Right forelimb (tissue), 1 donor: ENCODE data around the gene GRAMD4.

Source experiments
- DNase-seq: peaks from one replicate; pipeline ENCODE4 v3.0.0-alpha.2; 2018

Gene GRAMD4

DNA sequence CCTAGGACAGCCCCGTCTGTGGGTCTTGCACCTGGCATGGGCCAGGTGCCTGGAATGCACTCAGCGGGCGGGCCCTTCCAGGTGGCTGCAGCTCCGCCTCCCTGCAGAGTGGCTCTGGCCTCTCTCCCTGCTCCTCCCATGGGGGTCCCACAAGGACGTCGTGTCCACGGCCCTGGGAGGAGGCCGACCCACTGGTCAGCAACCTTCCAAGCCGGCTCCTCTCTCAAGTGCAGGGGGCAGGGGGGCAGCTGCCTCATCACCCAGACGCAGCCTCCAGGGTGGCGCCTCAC is 76.0 kb downstream of the GRAMD4 start:
- DNase-seq: no peak

DNA sequence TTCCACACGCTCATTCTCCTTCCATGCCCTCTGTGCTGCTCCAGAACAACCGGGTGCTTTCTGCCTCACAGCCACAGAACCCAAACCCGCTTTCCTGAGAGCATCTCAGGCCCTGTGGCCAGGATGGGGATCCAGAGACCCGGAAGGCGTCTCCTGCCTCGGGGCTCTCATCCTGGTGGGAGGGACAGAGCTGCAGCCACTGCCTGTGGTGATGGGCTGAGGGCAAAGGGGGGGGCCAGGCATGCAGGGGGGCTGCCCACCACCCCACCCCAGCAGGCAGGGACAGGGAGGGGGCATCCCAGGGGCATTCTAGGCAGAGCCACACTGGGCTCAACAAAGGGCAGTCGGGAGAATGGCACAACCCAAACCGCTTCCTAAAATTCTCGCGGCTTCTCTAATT is 76.4 kb downstream of the GRAMD4 start:
- DNase-seq: no peak

DNA sequence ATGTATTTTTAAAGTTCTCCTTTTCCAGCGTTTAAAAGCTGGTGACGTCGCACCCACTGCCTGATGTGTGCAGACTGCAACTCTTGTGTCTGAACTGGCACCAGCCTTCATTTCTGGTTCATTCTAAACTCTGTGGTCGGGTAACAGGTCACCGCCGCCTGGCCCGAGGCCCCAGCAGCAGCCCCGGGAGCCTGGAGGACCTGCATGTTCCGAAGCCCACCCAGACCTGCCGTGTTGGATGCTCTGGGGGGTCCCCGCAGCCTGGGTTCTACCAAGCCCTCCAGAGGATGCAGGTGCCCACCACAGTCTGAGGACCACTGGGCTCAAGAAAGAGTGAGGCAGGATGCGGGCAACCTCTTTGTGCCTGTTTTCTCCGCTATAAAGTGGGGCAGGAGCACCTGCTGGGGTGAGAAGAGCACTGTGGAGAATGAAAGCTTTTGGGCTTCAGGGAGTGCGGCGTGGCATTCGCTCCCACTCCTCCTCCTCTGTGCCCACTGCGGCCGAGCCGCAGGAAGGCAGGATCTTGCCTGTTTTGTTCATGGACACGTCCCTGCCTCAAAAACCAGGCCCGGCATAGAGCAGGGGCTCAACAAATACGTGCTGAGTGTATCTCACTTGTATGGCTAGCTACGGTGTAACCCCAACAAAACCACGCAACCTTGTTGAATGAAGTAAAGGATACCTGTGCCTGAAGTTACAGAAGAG is 77.8 kb downstream of the GRAMD4 start:
- DNase-seq: no peak

DNA sequence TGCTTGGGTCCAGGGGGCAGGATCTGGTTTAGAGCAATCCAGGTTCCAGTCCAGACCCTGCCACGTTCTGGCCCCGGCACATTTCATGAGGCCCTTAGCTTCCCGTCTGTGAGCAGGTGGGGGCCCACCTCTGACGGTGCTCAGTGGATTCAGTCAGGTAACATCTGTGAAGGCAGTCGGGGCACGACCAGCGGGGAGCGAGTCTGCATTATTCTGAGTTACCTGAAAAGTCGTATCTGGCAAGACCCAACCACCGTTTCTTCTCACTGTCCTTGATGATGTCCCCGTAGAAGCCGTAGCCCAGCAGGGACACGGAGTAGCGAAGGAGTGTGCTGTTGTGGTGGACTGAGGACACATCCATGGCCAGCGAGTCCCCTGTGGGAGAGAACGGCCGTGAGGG is 78.9 kb downstream of the GRAMD4 start:
- no peak for DNase-seq

DNA sequence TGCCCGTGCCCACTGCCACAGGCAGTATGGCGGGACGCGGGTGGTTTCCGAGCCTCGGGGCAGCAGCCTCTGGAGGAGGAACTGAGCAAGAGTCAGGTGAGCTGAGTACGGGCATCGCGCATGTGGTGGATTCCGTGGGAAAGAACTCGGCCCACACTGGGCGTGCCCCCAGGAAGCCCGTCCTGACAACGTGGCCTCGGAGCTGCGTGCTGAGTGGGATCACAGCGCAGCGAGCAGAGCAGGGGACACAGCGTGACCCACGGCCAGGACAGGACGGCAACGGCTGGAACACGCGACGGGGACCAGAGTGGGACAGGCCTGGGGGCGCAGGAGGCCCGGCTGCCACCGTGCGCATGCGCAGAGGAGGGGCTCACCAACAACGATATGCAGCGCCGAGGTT is 81.1 kb downstream of the GRAMD4 start:
- no peak for DNase-seq

DNA sequence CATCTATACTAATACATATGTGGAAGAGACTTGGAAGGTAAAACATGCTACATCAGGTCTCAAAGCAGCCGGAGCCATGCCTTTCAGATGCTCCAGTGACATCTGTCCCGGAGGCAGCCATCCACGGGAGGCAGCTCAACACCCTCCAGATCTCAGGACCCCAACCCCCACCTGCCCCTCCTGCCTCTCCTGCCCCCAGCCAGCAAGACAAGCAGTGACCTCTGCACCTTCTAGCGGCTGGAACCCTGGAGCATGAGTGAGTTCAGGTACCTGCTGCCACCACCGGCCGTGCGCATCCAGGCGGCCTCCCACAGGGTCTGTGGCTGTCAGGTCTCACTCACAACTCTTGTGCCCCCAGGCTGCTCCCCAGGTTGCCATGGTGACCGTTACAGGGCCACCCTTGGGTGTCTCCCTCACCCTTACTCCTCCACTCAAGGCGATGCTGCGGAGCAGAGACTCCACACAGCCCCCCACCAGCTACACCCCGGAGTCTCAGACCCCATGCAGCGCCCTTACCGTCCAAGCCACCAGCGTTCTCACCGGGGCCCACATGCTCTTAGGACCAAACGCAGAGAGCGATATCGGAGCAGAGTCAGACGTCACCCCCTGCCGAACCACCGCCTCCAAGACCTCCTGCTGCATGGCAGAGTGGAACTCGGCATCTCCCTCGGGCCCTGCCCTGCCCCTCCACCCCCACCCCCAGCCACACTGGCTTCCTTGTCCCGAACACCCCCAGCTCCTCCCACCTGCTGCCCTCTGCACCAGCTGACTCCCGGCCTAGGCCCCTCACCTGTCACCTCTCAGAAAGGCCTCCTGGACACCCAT is 83.2 kb downstream of the GRAMD4 start:
- DNase-seq: no peak

DNA sequence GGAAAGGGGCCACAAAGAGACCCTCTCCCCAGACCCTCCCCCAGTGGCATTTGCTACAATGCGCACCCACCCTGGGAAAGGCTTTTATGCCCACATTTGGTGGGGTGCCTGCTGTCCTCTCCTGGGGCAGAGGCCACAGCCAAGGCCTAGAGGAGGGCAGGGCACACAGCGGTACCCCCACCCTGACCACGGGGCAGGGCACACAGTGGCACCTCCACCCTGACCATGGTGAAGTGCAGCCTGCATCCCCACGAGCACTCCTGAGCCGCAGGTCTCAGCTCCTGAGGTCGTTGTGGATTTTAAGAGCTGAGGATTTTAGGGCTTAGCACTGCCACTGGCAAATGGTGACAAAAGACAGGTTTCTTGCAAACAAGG is 83.8 kb downstream of the GRAMD4 start:
- DNase-seq: no peak

DNA sequence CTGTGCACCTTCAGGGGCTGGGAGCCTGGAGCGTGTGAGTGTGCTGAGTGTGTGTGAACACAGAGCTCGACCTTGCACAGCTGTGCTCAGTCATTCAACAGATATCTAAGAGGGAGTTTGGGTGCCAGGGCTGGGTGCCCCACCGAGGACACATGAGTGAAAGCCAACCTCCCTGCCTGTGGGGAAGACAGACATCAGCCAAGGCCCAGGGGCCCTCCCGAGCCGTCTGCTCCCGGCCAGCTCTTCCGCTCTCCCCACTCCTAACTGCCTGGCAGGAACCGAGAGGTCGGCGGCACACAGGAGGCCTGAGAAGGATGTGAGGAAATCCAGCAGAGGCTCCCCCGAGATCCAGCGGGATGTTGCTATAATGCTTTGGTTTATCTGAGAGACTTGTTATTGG is 85.9 kb downstream of the GRAMD4 start:
- no peak for DNase-seq

DNA sequence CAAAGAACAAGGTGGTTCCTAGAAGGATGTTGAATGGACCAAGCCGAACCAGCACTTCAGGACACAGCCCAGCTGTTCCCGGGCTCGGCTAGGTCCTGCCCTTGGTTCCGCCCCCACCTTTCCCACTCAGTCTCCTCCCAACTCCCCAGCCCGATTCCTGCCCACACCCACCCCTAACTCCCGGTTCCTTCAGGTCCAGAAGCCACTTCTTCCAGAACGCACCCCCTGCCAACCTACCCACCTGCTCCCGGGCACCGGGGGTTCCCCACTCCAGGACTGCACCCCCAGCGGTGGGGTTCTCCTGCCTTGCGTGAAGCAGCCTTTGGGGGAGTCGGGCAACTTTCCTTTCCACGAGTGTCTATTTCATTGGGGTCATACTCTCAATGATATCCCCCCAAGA is 87.1 kb downstream of the GRAMD4 start:
- no peak for DNase-seq

DNA sequence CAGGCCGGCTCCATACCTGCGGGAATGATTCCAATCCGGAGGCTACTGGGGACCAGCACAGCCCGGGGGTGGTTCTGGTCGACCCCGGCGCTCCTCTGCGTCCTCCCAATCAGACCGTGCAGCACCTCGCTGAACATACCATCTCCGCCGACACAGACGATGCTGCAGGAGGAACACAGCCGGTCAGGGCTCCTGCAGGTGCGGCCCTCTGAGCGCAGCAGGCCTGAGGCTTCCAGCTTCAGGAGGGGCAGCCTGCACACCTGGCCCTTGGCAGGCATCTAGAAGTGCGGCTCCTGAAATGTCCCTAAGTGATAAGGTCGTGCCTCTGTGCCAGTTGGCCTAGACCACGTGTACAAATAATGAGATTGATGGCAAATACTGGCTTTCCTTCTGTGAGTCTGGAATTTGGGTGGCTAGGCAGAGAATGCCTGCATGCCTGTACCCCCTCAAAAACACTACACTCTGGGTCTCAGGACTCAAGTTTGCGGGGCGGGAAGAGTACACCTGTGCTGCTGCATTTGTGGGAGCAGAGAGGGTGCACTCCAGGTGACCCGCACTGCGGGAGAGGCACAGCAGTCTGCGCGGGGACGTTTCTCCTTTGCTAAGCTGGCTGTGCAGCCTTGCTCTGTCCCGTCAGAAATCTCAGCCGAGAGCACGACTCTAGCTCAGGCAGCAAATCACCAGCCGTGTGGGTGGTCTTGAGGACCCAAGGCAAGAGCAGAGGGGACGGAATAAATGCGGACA is 87.8 kb downstream of the GRAMD4 start:
- no peak for DNase-seq

DNA sequence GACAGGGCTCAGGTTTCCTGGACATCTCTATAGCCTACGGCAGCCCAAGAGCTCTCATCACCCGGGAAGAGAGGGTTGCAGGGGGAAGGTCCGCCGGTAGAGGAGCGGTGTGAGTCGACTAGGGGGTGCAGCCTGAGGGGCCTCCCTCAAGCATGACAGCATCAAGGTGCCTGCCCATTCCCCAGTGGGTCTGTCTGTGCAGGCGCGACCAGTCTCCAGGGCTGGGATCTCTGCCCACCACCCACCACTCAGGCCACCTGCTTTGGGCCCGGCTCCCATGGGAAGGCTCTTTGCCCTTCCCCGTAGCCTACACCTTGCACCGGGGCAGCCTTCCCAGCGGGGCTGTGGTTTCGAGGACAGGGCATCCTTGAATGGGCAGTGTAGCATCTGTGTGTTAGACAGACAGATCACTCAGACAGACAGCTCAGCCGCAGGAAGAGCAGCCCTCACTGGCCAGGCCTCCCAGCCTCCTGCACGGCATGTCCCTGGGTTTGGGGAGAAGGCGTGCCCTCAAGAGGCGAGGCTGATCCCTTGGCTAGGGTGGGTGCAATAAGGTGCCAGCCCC is 88.7 kb downstream of the GRAMD4 start:
- DNase-seq: no peak

DNA sequence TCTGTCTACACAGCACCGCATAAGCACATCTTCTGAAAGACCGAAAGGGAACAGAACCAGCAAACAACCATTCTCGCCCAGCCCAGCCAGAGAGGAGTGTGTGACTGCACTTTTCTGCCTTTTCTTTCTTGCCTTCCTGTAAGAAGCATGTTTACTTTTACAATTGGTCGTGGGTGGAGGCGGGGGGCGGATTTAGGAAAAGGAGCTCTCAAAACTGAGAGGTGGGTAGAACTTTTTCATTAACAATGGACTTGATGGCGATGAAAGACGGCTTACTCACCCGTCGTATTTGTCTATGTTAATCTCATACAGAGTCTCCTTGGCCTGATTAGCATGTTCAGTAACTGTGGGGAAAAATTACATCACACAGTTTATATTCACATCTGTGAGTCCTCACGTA is 90.6 kb downstream of the GRAMD4 start:
- DNase-seq: no peak

DNA sequence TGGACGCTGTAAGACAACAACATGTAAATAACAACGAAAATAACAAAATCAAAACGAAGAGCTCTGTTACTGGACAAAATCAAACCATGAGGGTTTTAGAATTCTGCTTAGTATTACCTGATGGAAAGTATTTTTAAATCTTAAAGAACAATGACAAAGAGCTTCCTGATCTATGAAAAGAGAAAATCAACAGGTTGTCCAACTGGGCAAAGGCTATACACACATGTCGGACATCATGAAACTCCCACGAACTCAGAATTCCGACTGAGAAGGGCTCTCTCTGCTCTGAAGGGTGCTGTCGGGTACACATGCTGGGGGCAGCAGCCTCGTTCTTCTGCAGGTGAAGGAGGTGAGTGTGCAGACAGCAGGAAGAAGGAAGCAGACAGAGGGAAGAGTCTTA is 92.1 kb downstream of the GRAMD4 start:
- DNase-seq: no peak

DNA sequence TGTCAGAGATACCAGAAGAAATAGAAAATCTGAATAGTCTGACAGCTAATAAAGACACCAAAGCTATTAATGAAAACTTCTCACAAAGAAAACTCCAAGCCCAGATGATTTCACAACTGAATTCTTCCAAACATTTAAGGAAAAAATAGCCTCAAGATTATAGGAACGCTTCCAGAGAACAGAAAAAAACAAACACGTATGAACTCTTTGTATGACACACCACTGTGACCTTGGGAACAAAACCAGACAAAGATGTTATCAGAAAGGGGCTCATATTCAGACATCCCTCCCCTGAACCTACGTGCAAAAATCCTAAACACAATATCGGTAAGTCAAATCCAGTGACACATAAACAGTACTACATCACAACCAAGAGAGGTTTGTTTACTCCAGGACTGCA is 94.4 kb downstream of the GRAMD4 start:
- no peak for DNase-seq

DNA sequence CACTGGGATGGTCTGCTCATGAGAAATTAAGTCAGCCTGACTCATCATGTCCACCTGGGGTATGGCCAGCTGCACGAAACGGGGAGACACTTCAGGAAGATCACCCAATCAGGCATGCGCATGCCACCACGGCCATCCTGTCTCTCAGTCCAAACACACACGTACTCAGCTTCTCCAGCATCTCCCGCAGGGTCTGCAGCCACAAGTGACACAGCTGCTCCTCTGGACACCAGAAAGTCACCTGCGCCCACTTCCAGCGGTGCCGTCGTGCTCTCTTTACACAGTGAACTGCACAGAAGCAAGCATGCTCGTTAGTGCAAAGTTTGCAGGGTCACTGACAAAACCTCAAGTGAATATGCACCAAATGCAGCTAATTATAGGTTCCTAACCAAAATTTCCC is 99.7 kb downstream of the GRAMD4 start:
- no peak for DNase-seq

DNA sequence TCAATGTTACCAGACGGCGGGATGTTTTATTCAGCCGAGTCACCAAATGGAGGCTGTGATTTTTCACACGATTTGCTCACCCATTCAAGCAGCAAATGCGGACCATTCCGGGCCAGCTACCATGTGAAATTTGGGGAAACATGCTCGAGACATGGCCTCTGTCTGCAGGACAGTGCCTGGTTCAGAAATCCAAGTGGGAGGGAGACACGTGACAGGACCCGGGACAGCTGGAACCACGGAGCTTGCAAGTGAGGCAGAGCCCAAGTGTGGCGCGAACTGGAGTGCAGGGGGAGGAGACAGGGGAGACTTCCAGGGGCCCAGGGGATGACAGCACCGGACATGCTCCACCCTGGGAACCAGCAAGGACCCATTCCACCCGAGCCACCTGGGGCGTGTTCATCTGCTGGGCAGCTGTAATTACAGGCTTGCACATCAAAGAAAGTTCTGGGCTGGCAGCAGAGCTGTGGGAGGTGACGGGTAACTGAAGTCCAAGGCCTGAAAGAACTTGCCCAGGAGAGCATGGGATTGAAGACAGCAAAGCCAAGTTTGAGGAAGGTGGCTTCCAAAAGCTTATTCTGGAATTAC is 101.4 kb downstream of the GRAMD4 start:
- DNase-seq: no peak

DNA sequence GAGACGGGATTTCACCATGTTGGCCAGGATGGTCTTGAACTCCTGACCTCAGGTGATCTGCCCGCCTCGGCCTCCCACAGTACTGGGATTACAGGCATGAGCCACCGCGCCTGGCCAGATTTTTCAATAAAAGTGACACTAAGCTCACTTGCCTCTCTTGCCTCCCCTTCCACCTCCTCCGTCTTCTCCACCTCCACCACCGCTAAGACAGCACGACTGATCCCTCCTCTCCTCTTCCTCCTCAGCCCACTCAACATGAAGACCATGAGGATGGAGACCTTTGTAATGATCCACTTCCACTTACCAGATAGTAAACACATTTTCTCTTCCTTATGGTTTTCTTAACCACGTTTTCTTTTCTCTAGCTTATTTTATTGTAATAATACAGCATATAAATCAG is 103.7 kb downstream of the GRAMD4 start:
- DNase-seq: no peak

DNA sequence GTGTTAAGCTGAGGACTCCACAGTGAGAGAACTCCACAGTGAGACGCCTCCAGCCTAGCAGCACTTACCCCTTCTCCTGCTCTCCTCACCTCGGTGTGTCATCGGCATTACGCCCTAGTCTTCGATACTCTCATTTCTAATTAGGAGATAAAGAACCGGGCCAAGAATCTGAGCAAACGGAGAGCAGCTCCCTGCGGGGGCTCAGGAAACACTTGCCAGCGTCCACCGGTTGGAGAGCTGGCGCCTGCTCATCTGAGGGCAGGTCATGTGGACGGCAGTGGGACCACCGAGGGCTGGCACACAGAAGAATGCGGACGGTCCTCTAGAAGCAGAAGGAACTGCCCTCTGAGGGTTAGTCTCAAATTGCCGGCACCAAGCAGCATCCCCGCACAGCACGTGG is 104.9 kb downstream of the GRAMD4 start:
- no peak for DNase-seq

DNA sequence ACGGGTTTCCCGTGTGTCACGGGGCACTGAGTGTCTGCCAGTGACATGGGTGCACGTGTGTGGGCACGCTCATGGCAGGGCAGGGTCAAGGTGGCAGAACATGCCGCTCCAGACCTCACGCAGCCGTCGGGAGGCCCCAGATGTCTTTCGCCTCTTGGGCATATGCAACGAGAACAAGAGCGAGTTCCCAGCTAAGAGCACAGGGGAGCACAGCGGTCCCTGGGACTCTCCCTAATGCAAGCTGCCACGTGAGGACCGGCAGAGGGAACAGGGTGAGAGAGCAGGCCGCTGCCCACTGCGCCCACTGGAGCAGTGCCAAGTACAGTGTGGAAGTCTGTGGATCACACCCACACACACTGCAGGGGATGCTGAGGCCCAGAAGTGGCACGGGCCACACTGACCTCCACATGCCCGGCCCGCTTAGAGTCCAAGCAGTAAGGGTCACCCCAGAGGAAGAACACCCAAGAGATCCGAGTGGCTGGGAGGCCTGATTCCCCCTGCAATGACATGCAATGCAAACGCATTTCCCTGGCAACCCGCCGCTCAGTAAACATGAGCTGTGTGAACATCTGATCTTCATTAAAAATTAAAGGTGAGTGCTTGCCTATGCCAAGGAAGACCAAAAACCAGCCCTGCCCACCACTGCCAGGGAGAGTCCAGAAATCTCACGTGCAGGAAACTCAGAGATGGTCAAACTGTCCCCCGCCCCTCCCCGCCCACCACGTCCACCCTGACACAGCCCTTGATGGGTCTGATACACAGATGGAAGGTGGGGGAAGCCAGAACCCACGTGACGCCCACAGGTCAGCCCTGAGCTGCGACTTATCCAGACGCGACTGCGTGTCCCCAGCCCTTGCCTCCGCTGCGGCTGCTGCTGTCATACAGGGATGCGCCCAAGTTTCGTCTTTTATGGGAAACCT is 106.1 kb downstream of the GRAMD4 start:
- no peak for DNase-seq

DNA sequence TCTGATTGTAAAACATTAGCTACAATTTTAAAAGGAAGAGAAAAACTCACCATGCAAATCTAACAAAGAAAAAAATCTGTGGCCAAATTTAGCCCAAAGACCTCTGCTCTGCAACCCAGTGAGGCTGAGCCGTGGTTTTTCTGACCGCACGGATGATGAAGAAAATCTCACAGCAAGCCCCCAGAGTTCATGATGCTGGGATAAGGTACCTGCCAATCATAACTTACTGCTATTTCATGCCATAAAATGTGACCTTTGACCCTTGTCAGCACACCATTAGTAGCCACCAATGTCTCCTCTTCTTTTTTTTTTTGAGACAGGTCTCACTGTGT is 106.8 kb downstream of the GRAMD4 start:
- no peak for DNase-seq

DNA sequence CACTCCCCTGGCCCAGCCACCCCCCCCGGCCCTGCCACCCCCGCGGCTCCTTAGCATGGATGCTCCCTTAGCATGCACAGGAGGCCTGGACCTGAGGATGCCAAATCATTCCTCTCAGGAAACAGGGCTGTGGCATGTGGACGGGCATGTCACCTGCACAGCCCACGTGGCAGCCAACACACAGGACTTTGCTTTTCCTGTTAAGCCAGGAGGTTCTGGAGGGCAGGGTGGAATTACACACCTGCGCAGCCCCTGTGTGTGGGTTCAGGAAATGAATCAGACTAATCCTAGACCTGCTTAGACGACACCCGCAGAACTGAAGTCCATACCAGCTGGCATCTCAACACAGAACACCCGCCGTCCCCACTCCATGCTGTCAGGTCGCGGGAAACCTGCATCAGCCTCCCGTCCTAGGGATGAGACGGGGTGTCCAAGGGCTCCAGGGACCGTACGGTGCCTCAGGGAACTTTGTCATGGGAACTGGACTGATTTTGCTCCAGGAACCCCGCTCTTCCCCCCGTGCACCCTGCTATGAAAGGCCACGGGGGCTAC is 107.7 kb downstream of the GRAMD4 start:
- no peak for DNase-seq

DNA sequence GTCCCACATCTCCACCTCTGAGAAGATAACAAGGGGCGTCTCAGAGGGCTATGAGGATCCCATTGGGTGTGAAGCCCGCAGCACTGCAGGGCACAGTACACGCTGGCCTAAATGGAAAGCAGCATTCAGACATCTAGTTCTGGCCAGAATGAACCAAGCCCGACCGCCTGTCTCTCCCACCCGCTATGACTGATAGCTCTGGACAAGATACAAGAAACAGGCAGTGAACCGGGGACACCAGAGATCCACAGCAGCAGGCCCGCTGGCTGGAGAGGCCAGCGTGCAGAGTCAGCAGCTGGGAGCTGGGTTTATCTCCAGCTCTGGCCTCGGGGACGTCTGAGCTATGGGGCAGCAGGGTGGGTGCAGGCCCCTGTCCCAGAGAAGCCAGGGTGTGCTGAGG is 108.3 kb downstream of the GRAMD4 start:
- DNase-seq: no peak
